ENCODE results near the gene FGD4. TPM values are rescaled to one million over a fixed set of nuclear protein-coding genes. Genes with fewer than 3 reads are reported as not detected.

Gene FGD4
- total and polyA plus RNA-seq, 4 donors: 4.8 to 64.6 (median 24.2) TPM

GRCh38 chr12:32478166-32478565 is 78.8 kb downstream of the FGD4 start:
- Histone ChIP-seq H3K9ac (ENCODE audit: insufficient read depth in 1 of 2, low read length in 2 of 2) (no peak overlapping the region), H3K4me3 (no peak overlapping the region), H3K27me3 (ENCODE audit: control insufficient read depth in 3 of 3, insufficient read depth in 3 of 3, low read length in 2 of 3) (no peaks in the 10 kb centered on the region), H3K27ac (ENCODE audit: low read depth in 1 of 2, low read length in 1 of 2) (no peak overlapping the region), H3K36me3 (ENCODE audit: control insufficient read depth in 4 of 4, insufficient read depth in 4 of 4, low read length in 4 of 4) (no peaks in the 10 kb centered on the region), H3K4me1 (ENCODE audit: control insufficient read depth in 5 of 5, insufficient read depth in 5 of 5, low read length in 5 of 5) (peaks cover 0 to 6% (median 2%) of the 10 kb centered on the region in 5 donors), H3K9me3 (ENCODE audit: control insufficient read depth in 4 of 4, insufficient read depth in 3 of 4, low read length in 3 of 4) (no peaks in the 10 kb centered on the region)
- TF ChIP-seq CTCF (IDR thresholded peaks at IDR 0.05; ENCODE audit: control extremely low read depth, extremely low read depth): no peak
- WGBS, 2 donors: 89 to 91% methylated on average over 7 of the region's 7 CpGs
- no peak for DNase-seq
- no peak for ATAC-seq (ENCODE audit: insufficient read depth, low FRiP score)

- Histone ChIP-seq H3K9me3 (ENCODE audit: control insufficient read depth in 4 of 4, insufficient read depth in 3 of 4, low read length in 3 of 4) (no peaks in the 10 kb centered on the region), H3K4me3 (no peak overlapping the region), H3K36me3 (ENCODE audit: control insufficient read depth in 4 of 4, insufficient read depth in 4 of 4, low read length in 4 of 4) (no peaks in the 10 kb centered on the region), H3K9ac (ENCODE audit: insufficient read depth in 1 of 2, low read length in 2 of 2) (no peak overlapping the region), H3K27me3 (ENCODE audit: control insufficient read depth in 3 of 3, insufficient read depth in 3 of 3, low read length in 2 of 3) (no peaks in the 10 kb centered on the region), H3K27ac (ENCODE audit: low read depth in 1 of 2, low read length in 1 of 2) (no peak overlapping the region), H3K4me1 (ENCODE audit: control insufficient read depth in 5 of 5, insufficient read depth in 5 of 5, low read length in 5 of 5) (peaks cover 0 to 14% (median 3%) of the 10 kb centered on the region in 5 donors)
- WGBS, 2 donors: 74 to 88% methylated on average over 5 of the region's 5 CpGs
- no peak for TF ChIP-seq CTCF (IDR thresholded peaks at IDR 0.05; ENCODE audit: control extremely low read depth, extremely low read depth)
- no peak for ATAC-seq (ENCODE audit: insufficient read depth, low FRiP score)
- peak in 1 of 3 donors; percentile 26 for DNase-seq
Measured at GRCh38 chr12:32478858-32479725, 79.7 kb downstream of the FGD4 start.

- DNase-seq (no peak), ATAC-seq (ENCODE audit: insufficient read depth, low FRiP score) (no peak)
- Histone ChIP-seq H3K4me1 (ENCODE audit: control insufficient read depth in 5 of 5, insufficient read depth in 5 of 5, low read length in 5 of 5) (peaks cover 0 to 14% (median 2%) of the 10 kb centered on the region in 5 donors), H3K4me3 (no peak overlapping the region), H3K36me3 (ENCODE audit: control insufficient read depth in 4 of 4, insufficient read depth in 4 of 4, low read length in 4 of 4) (no peaks in the 10 kb centered on the region), H3K27me3 (ENCODE audit: control insufficient read depth in 3 of 3, insufficient read depth in 3 of 3, low read length in 2 of 3) (no peaks in the 10 kb centered on the region), H3K9ac (ENCODE audit: insufficient read depth in 1 of 2, low read length in 2 of 2) (no peak overlapping the region), H3K27ac (ENCODE audit: low read depth in 1 of 2, low read length in 1 of 2) (no peak overlapping the region), H3K9me3 (ENCODE audit: control insufficient read depth in 4 of 4, insufficient read depth in 3 of 4, low read length in 3 of 4) (no peaks in the 10 kb centered on the region)
- TF ChIP-seq CTCF (IDR thresholded peaks at IDR 0.05; ENCODE audit: control extremely low read depth, extremely low read depth): no peak
- WGBS, 2 donors: 17 to 44% methylated on average over 3 of the region's 3 CpGs
Measured at GRCh38 chr12:32482226-32482625, 82.9 kb downstream of the FGD4 start.

Measured in lung (tissue), 12 donors.